HG02973 (cell line): ENCODE measurements around the gene PLD4.
"Not testable (repeated sequence)": the region's sequence is repeated elsewhere in the genome, so short reads cannot be mapped to it uniquely, and the experiment has no call there.

Experiments used
- ATAC-seq: cut with Tn5 transposase; IDR thresholded peaks from one replicate; pipeline ENCODE4 v1.9.1; 2021; ENCODE audit warnings: moderate library complexity; ENCODE audit not compliant: unreplicated experiment

The PLD4 gene

DNA sequence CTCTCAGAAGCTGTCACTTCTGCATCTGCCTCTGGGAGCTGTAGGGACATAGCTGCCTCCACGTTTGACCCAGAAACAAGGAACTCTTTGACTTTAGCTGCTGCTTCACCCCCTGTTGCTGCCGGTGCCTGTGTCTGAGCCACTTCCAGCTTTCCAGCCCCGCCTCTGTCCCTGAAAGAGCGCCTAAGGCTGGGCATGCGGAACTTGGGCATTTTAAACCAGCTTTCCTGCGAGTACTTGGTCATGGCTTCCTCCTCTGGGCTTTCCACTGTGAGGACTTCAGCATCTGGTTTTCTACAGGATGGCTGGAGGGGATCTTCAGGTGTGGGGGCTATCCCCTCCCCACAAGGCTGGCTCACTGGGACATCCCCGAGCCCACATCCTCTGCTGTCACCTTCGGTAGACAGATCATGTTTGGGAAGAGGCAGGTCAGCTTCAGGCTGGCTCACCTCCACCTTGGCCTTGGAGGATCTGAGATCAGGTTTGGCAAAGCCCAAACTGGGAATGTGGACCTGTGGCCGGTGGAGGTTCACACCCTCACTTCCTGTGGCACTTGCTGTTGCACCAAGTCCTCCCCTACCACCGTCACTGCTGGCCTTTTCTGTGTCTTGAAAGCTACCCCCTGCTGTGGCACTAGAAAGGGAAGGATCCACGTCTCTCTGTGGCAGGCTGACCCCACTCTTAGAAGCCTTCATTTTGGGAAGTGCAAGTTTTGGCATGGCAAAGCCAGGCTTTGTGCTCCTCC, 15.2 kb downstream of the PLD4 start:
- no peak for ATAC-seq

- no peak for ATAC-seq
These were observed 16.0 kb downstream of the PLD4 start for GRCh38 chr14:104940526-104941150.

- no peak for ATAC-seq
These were observed 17.1 kb downstream of the PLD4 start for GRCh38 chr14:104941508-104942365.

- ATAC-seq = no peak
These were observed 17.9 kb downstream of the PLD4 start for GRCh38 chr14:104942586-104942985.

- not testable (repeated sequence) for ATAC-seq
These were observed 18.7 kb downstream of the PLD4 start for GRCh38 chr14:104943216-104944015.

DNA sequence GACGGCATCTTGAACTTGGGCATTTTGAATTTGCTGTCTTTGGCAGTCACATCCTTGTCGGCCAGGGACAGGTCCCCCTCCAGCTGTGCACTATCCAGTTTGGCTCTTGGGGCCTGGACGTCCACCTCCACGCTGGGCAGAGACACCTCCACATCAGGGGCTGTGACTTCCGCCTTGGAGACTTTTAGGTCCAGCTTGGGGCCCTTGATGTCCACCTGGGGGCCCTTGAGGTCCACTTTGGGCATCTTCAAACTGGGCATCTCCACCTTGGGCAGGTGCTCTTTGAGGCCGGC, 19.3 kb downstream of the PLD4 start:
- ATAC-seq = not testable (repeated sequence)

- not testable (repeated sequence) for ATAC-seq
These were observed 19.9 kb downstream of the PLD4 start for GRCh38 chr14:104944436-104945205.

GRCh38 chr14:104945266-104945665, 20.6 kb downstream of the PLD4 start:
- not testable (repeated sequence) for ATAC-seq

GRCh38 chr14:104945986-104946965, 21.6 kb downstream of the PLD4 start:
- ATAC-seq = not testable (repeated sequence)

DNA sequence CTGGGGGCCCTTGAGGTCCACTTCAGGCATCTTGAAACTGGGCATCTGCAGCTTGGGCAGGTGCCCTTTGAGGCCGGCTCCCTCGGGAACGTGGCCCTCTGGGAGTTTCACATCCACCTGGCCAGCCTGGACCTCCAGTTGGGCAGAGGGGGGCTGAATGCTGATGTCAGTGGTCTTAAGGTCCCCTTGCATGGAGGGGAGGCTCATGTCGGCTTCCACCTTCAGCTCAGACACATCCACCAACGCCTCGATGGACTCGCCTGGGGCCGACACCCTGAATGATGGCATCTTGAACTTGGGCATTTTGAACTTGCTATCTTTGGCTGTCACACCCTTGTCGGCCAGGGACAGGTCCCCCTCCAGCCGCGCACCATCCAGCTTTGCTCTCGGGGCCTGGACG, 22.5 kb downstream of the PLD4 start:
- ATAC-seq = not testable (repeated sequence)

DNA sequence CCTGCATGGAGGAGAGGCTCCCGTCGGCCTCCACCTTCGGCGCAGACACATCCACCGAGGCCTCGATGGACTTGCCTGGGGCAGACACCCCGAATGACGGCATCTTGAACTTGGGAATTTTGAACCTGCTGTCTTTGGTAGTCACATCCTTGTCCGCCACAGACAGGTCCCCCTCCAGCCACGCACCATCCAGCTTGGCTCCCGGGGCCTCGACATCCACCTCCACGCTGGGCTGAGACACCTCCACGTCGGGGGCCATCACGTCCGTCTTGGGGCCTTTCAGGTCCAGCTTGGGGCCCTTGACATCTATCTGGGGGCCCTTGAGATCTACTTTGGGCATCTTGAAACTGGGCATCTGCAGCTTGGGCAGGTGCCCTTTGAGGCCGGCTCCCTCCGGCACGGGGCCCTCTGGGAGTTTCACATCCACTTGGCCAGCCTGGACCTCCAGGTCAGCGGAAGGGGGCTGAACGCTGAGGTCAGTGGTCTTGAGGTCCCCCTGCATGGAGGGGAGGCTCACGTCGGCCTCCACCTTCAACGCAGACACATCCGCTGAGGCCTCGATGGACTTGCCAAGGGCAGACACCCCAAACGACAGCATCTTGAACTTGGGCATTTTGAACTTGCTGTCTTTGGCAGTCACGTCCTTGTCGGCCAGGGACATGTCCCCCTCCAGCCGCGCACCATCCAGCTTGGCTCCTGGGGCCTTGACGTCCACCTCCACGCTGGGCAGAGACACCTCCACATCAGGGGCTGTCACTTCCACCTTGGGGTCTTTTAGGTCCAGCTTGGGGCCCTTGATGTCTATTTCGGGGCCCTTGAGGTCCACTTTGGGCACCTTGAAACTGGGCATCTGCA, 23.4 kb downstream of the PLD4 start:
- ATAC-seq = not testable (repeated sequence)

- no peak for ATAC-seq
These were observed 24.0 kb downstream of the PLD4 start for GRCh38 chr14:104948736-104949031.

DNA sequence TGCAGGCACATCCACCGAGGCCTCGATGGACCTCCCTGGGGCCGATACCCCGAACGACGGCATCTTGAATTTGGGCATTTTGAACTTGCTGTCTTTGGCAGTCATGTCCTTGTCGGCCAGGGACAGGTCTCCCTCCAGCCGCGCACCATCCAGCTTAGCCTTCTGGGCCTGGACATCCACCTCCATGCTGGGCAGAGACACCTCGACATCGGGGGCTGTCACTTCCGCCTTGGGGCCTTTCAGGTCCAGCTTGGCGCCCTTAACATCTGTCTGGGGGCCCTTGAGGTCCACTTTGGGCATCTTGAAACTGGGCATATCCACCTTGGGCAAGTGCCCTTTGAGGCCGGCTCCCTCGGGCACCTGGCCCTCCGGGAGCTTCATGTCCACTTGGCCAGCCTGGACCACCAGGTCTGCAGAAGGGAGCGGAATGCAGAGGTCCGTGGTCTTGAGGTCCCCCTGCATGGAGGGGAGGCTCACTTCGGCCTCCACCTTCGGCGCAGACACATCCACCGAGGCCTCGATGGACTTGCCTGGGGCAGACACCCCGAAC, 24.8 kb downstream of the PLD4 start:
- ATAC-seq = not testable (repeated sequence)

GRCh38 chr14:104950021-104950420, 25.3 kb downstream of the PLD4 start:
- no peak for ATAC-seq

GRCh38 chr14:104950701-104951100, 26.0 kb downstream of the PLD4 start:
- ATAC-seq = not testable (repeated sequence)

GRCh38 chr14:104951863-104952657, 27.4 kb downstream of the PLD4 start:
- ATAC-seq = not testable (repeated sequence)

- ATAC-seq = no peak
These were observed 28.4 kb downstream of the PLD4 start for GRCh38 chr14:104953097-104953496.
